Fibroblast of villous mesenchyme (primary cell): ENCODE measurements around the gene GRIK2. TPM values are rescaled to one million over a fixed set of nuclear protein-coding genes. Genes with fewer than 3 reads are reported as not detected.

Experiments used
- DNase-seq: peaks from one replicate; pipeline ENCODE4 v3.0.0-alpha.2; 2010; ENCODE audit warnings: low read depth
- H3K4me3 ChIP-seq: 2 replicates; pipeline ENCODE4 v1.5.1; 2011; ENCODE audit warnings: low read depth, mild to moderate bottlenecking, low read length
- CTCF ChIP-seq: IDR thresholded peaks from 2 replicates; pipeline ENCODE4 v1.5.1; 2012; ENCODE audit warnings: low read depth, mild to moderate bottlenecking, low read length; ENCODE audit not compliant: insufficient read depth
- total RNA-seq: library from RNA; depleted of rRNA; stranded (reverse); fragments of >200 nt; gene quantifications from 2 replicates; pipeline ENCODE4 v1.2.3, GENCODE V29; 2012

The GRIK2 gene
- total RNA-seq, 1 donor = 15.1 TPM

GRCh38 chr6:101722471-101722870 lies 329.0 kb downstream of the GRIK2 start:
- no peak for TF ChIP-seq CTCF
- DNase-seq = peak; percentile 32
- H3K4me3 ChIP-seq = no peak overlapping the region

GRCh38 chr6:101722991-101723579 lies 329.6 kb downstream of the GRIK2 start:
- no peak for TF ChIP-seq CTCF
- peak; percentile 83 for DNase-seq
- H3K4me3 ChIP-seq = no peak overlapping the region

- no peak for DNase-seq
- H3K4me3 ChIP-seq = no peak overlapping the region
- no peak for TF ChIP-seq CTCF
These were observed 334.9 kb downstream of the GRIK2 start for GRCh38 chr6:101728388-101728787.

GRCh38 chr6:101728956-101729355 lies 335.4 kb downstream of the GRIK2 start:
- no peak for TF ChIP-seq CTCF
- no peak overlapping the region for H3K4me3 ChIP-seq
- DNase-seq = no peak

- H3K4me3 ChIP-seq = no peak overlapping the region
- peak; percentile 14 for DNase-seq
- no peak for TF ChIP-seq CTCF
These were observed 337.4 kb downstream of the GRIK2 start for GRCh38 chr6:101730954-101731353.

- no peak for TF ChIP-seq CTCF
- no peak overlapping the region for H3K4me3 ChIP-seq
These were observed 340.4 kb downstream of the GRIK2 start for GRCh38 chr6:101733899-101734298.

GRCh38 chr6:101738481-101738880 lies 345.0 kb downstream of the GRIK2 start:
- no peak overlapping the region for H3K4me3 ChIP-seq
- no peak for DNase-seq
- no peak for TF ChIP-seq CTCF

More at GRCh38 chr6:101733899-101734298, 340.4 kb downstream of the GRIK2 start:
- DNase-seq = no peak
